IMR-90 (cell line): ENCODE measurements around the gene FARS2.

Experiments used
- RAD21 ChIP-seq: IDR thresholded peaks from 2 replicates; pipeline ENCODE4 v1.6.1; 2012; ENCODE audit warnings: low read length, improper control_type of control experiment
- TF ChIP-seq, protein P1 (sequence below): fragments of 150-350 bp; IDR thresholded peaks from 2 replicates; pipeline ENCODE4 v1.6.1; 2016; ENCODE audit warnings: low read depth, mild to moderate bottlenecking, low read length, moderate library complexity, borderline replicate concordance
- TF ChIP-seq, protein P2 (sequence below): conservative IDR thresholded peaks from 2 replicates; pipeline ENCODE4 v1.5.1; 2012; ENCODE audit warnings: mild to moderate bottlenecking, low read depth, low read length, improper control_type of control experiment

DNA sequence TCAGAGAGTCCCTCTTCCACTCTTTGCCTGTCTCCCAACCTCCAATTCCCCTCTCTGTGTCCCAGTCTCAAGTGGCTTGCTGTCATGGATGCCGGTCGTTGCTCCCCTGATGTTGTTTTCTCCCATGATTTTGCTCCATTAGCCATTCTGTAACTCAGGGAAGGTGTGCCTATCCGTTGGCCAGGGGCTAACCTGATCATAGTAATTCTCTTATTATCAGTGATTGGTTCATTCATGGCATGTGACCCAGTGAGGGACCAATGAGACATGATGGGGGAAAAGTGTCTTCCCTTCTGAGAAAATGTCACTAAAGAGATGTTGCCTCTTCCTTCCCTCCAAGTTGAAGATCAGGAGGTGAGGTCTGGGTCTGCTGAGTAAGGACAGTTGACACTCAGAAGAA, 214.5 kb downstream of the FARS2 start:
- TF ChIP-seq, protein P1, sequence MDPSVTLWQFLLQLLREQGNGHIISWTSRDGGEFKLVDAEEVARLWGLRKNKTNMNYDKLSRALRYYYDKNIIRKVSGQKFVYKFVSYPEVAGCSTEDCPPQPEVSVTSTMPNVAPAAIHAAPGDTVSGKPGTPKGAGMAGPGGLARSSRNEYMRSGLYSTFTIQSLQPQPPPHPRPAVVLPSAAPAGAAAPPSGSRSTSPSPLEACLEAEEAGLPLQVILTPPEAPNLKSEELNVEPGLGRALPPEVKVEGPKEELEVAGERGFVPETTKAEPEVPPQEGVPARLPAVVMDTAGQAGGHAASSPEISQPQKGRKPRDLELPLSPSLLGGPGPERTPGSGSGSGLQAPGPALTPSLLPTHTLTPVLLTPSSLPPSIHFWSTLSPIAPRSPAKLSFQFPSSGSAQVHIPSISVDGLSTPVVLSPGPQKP: no peak
- TF ChIP-seq, protein P2, sequence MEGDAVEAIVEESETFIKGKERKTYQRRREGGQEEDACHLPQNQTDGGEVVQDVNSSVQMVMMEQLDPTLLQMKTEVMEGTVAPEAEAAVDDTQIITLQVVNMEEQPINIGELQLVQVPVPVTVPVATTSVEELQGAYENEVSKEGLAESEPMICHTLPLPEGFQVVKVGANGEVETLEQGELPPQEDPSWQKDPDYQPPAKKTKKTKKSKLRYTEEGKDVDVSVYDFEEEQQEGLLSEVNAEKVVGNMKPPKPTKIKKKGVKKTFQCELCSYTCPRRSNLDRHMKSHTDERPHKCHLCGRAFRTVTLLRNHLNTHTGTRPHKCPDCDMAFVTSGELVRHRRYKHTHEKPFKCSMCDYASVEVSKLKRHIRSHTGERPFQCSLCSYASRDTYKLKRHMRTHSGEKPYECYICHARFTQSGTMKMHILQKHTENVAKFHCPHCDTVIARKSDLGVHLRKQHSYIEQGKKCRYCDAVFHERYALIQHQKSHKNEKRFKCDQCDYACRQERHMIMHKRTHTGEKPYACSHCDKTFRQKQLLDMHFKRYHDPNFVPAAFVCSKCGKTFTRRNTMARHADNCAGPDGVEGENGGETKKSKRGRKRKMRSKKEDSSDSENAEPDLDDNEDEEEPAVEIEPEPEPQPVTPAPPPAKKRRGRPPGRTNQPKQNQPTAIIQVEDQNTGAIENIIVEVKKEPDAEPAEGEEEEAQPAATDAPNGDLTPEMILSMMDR: no peak
- TF ChIP-seq RAD21: no peak
